ENCODE data around the gene RELA. TPM values are rescaled to one million over a fixed set of nuclear protein-coding genes. Genes with fewer than 3 reads are reported as not detected.

The RELA gene
- total and polyA plus RNA-seq, 2 of the 13 experiments (the other 11 are each of a cell fraction or from before 2014, with no cell fraction given): 21.4 to 40.5 TPM

- TF ChIP-seq ZBTB8A (CRISPR knock-in tag; IDR thresholded peaks at IDR 0.05; ENCODE audit: borderline replicate concordance, low read depth) (no peak), CEBPG (CRISPR knock-in tag; IDR thresholded peaks at IDR 0.05) (no peak), ATF4 (CRISPR knock-in tag; IDR thresholded peaks at IDR 0.05) (peak in 1 of 2 experiments; percentile 29; a peak in 1 of 4 replicates), ISX (CRISPR knock-in tag; conservative IDR thresholded peaks at IDR 0.05) (peak; percentile 79; the same call in 1 of the 2 replicates), REXO4 (CRISPR knock-in tag; IDR thresholded peaks at IDR 0.05; ENCODE audit: borderline replicate concordance) (no peak), FIP1L1 (IDR thresholded peaks at IDR 0.05; ENCODE audit: borderline replicate concordance, insufficient read depth, low read depth, low read length) (peak; percentile 59; the same call in 1 of the 2 replicates), HNRNPK (IDR thresholded peaks at IDR 0.05; ENCODE audit: low read depth, low read length, poor library complexity, severe bottlenecking) (peak; percentile 31), ZNF501 (CRISPR knock-in tag; IDR thresholded peaks at IDR 0.05) (peak; percentile 95), ZNF256 (CRISPR knock-in tag; conservative IDR thresholded peaks at IDR 0.05) (peak; percentile 87; the same call in 1 of the 2 replicates), ZSCAN20 (CRISPR knock-in tag; IDR thresholded peaks at IDR 0.05; ENCODE audit: borderline replicate concordance) (no peak; the same call in 1 of the 2 replicates), HOMEZ (CRISPR knock-in tag; IDR thresholded peaks at IDR 0.05; ENCODE audit: low read depth) (no peak), RXRA (CRISPR knock-in tag; IDR thresholded peaks at IDR 0.05) (peak; percentile 56), CBX1 (IDR thresholded peaks at IDR 0.05; ENCODE audit: low read depth) (no peak), RFXAP (CRISPR knock-in tag; IDR thresholded peaks at IDR 0.05; ENCODE audit: borderline replicate concordance) (0 out of 2 replicates have a peak, but pooled peaks have one; percentile 70), GABPA (IDR thresholded peaks at IDR 0.05; ENCODE audit: low read depth, low read length) (peak; percentile 29; the same call in 1 of the 2 replicates), GABPA (CRISPR knock-in tag; IDR thresholded peaks at IDR 0.05; ENCODE audit: low read depth) (peak; percentile 78), PRDM15 (CRISPR knock-in tag; IDR thresholded peaks at IDR 0.05) (no peak), SKI (IDR thresholded peaks at IDR 0.05; ENCODE audit: partially characterized antibody) (peak; percentile 87), ZFP62 (CRISPR knock-in tag; IDR thresholded peaks at IDR 0.05) (0 out of 2 replicates have a peak, but pooled peaks have one; percentile 90), MYNN (CRISPR knock-in tag; IDR thresholded peaks at IDR 0.05; ENCODE audit: low read depth) (no peak), ELF3 (CRISPR knock-in tag; IDR thresholded peaks at IDR 0.05) (peak; percentile 71), ZNF446 (CRISPR knock-in tag; IDR thresholded peaks at IDR 0.05) (0 out of 2 replicates have a peak, but pooled peaks have one; percentile 10), AHR (CRISPR knock-in tag; IDR thresholded peaks at IDR 0.05) (no peak; the same call in 1 of the 2 replicates), KAT8 (CRISPR knock-in tag; IDR thresholded peaks at IDR 0.05) (peak; percentile 81), ZIK1 (CRISPR knock-in tag; IDR thresholded peaks at IDR 0.05; ENCODE audit: borderline replicate concordance, low read depth) (peak; percentile 51; the same call in 1 of the 2 replicates), RELA (CRISPR knock-in tag; IDR thresholded peaks at IDR 0.05) (no peak)
Measured at GRCh38 chr11:65652511-65653228, 10.0 kb downstream of the RELA start (continued).

All from HepG2 (cell line).